IMR-90 (cell line): ENCODE data around the gene ACTBL2. TPM values are rescaled to one million over a fixed set of nuclear protein-coding genes. Genes with fewer than 3 reads are reported as not detected.
A peak's percentile ranks its signal among the peaks of the same experiment; 100 is the strongest.

Experiments
- ATAC-seq: fragments of 200-7000 bp; cut with Tn5 transposase; 2 replicates; pipeline ENCODE4 v1.9.1; 2020; ENCODE audit warnings: low read depth, mild to moderate bottlenecking, moderate library complexity
- BruUV-seq: library from RNA; stranded (reverse); fragments of 400-500 nt; replicated peaks from 2 replicates; lab custom pipeline; 2021; lab: Mats Ljungman, UMichigan
- CTCF ChIA-PET: fragments of 300-600 bp; formaldehyde crosslinking; extraction: SDS; loops from one replicate; lab custom pipeline; 2021; ENCODE audit warnings: antibody characterized with exemption; lab: Yijun Ruan, JAX
- POLR2A ChIA-PET: fragments of 300-600 bp; sonication (Branson Sonifier 250); formaldehyde crosslinking; loops from one replicate; lab custom pipeline; 2022; ENCODE audit warnings: antibody characterized with exemption; ENCODE audit not compliant: unreplicated experiment; lab: Charles Lee
- DNase-seq: peaks from one replicate; pipeline ENCODE4 v3.0.0; 2013
- H2AFZ ChIP-seq: replicated peaks from 2 replicates; pipeline ENCODE3; 2013; ENCODE audit warnings: low read length, mild to moderate bottlenecking; ENCODE audit not compliant: poor library complexity
- H2AK5ac ChIP-seq: 2 replicates; pipeline ENCODE4 v1.6.1; 2013; ENCODE audit warnings: low read depth, low read length, inconsistent platforms
- H2AK9ac ChIP-seq: replicated peaks from 2 replicates; pipeline ENCODE3; 2013; ENCODE audit warnings: mild to moderate bottlenecking, low read depth, low read length, moderate library complexity; ENCODE audit not compliant: poor library complexity
- H2BK120ac ChIP-seq: 2 replicates; pipeline ENCODE4 v1.6.1; 2013; ENCODE audit warnings: low read depth, low read length, inconsistent platforms
- H2BK15ac ChIP-seq: 3 replicates; pipeline ENCODE4 v1.6.1; 2013; ENCODE audit warnings: low read depth, low read length, inconsistent platforms
- H2BK20ac ChIP-seq: 2 replicates; pipeline ENCODE4 v1.6.1; 2013; ENCODE audit warnings: low read depth, mild to moderate bottlenecking, inconsistent platforms, low read length, moderate library complexity
- H2BK5ac ChIP-seq: 2 replicates; pipeline ENCODE4 v1.6.1; 2013; ENCODE audit warnings: mild to moderate bottlenecking, low read depth, low read length, inconsistent platforms; ENCODE audit not compliant: poor library complexity, severe bottlenecking
- H3K14ac ChIP-seq: replicated peaks from 2 replicates; pipeline ENCODE4 v1.6.1; 2013; ENCODE audit warnings: low read depth, low read length, inconsistent platforms
- H3K18ac ChIP-seq: 2 replicates; pipeline ENCODE4 v1.6.1; 2013; ENCODE audit warnings: low read depth, low read length, control low read depth
- H3K23ac ChIP-seq: 2 replicates; pipeline ENCODE4 v1.6.1; 2013; ENCODE audit warnings: low read depth, low read length, inconsistent platforms
- H3K27ac ChIP-seq: 2 replicates; pipeline ENCODE4 v1.5.1; 2013; ENCODE audit warnings: mild to moderate bottlenecking, control low read depth, low read length; ENCODE audit not compliant: insufficient read depth
- H3K27me3 ChIP-seq: 2 replicates; pipeline ENCODE4 v1.6.1; 2013; ENCODE audit warnings: low read length; ENCODE audit not compliant: control insufficient read depth, insufficient read depth
- H3K36me3 ChIP-seq: 2 replicates; pipeline ENCODE4 v1.6.1; 2013; ENCODE audit warnings: low read length, mixed read lengths; ENCODE audit not compliant: control insufficient read depth, insufficient read depth
- H3K4ac ChIP-seq: 2 replicates; pipeline ENCODE4 v1.6.1; 2013; ENCODE audit warnings: low read depth, low read length, inconsistent platforms
- H3K4me1 ChIP-seq: 2 replicates; pipeline ENCODE4 v1.6.1; 2013; ENCODE audit warnings: low read length, mixed read lengths; ENCODE audit not compliant: control insufficient read depth, insufficient read depth
- H3K4me2 ChIP-seq: 2 replicates; pipeline ENCODE4 v1.6.1; 2013; ENCODE audit warnings: low read depth, mild to moderate bottlenecking, control low read depth, low read length, moderate library complexity
- H3K4me3 ChIP-seq: 2 replicates; pipeline ENCODE4 v1.5.1; 2013; ENCODE audit warnings: low read depth, mild to moderate bottlenecking, control low read depth, low read length, moderate library complexity; ENCODE audit not compliant: insufficient read depth
- H3K56ac ChIP-seq: 2 replicates; pipeline ENCODE4 v1.6.1; 2013; ENCODE audit warnings: low read length, inconsistent platforms; ENCODE audit not compliant: insufficient read depth; ENCODE audit errors: extremely low read depth
- H3K79me1 ChIP-seq, 2 experiments: 2 replicates each; pipeline ENCODE4 v1.6.1; 2013; ENCODE audit warnings: low read length in 2 of 2, inconsistent platforms in 1 of 2, low read depth in 1 of 2
- H3K9ac ChIP-seq: 2 replicates; pipeline ENCODE4 v1.6.1; 2013; ENCODE audit warnings: low read depth, low read length, control low read depth
- H3K9me1 ChIP-seq: 2 replicates; pipeline ENCODE4 v1.6.1; 2013; ENCODE audit warnings: low read length, inconsistent platforms; ENCODE audit not compliant: insufficient read depth
- H3K9me3 ChIP-seq: 2 replicates; pipeline ENCODE4 v1.6.1; 2013; ENCODE audit warnings: low read length; ENCODE audit not compliant: control insufficient read depth, insufficient read depth
- H4K20me1 ChIP-seq: 2 replicates; pipeline ENCODE4 v1.6.1; 2013; ENCODE audit warnings: low read length, inconsistent platforms; ENCODE audit not compliant: insufficient read depth
- H4K5ac ChIP-seq: 2 replicates; pipeline ENCODE4 v1.6.1; 2013; ENCODE audit warnings: mild to moderate bottlenecking, low read depth, low read length, control low read depth
- H4K8ac ChIP-seq, 2 experiments: 2 replicates each; pipeline ENCODE4 v1.6.1; 2013; ENCODE audit warnings: low read depth in 2 of 2, low read length in 2 of 2, control low read depth in 1 of 2, inconsistent platforms in 1 of 2
- H4K91ac ChIP-seq: 2 replicates; pipeline ENCODE4 v1.6.1; 2013; ENCODE audit warnings: low read depth, low read length, inconsistent platforms; ENCODE audit not compliant: insufficient read depth
- MAFK ChIP-seq: IDR thresholded peaks from 2 replicates; pipeline ENCODE4 v1.6.1; 2012; ENCODE audit warnings: low read depth, low read length, improper control_type of control experiment
- MAZ ChIP-seq: IDR thresholded peaks from 2 replicates; pipeline ENCODE4 v1.6.1; 2012; ENCODE audit warnings: low read depth, mild to moderate bottlenecking, low read length, improper control_type of control experiment, moderate library complexity, borderline replicate concordance
- WGBS, 2 experiments: methylation state at CpG; one replicate each; pipeline versions ENCODE4 v1.1.5 to v1.1.7; 2013; ENCODE audit warnings: missing lambda C conversion rate in 2 of 2; ENCODE audit not compliant: insufficient read length in 1 of 2; ENCODE audit errors: extremely low coverage in 2 of 2; 5-methylcytosine and 5-hydroxymethylcytosine counted together
- dilution Hi-C: fragments of 300-500 bp; cut with HindIII; formaldehyde crosslinking; loops from one replicate; pipeline ENCODE4 v1.14.3; 2018; ENCODE audit warnings: low sequenced_read_pairs; ENCODE audit not compliant: unreplicated experiment
- in situ Hi-C: fragments of 300-500 bp; cut with MboI; formaldehyde crosslinking; loops from 3 replicates; pipeline ENCODE4 v1.14.3; 2019; ENCODE audit warnings: low sequenced_read_pairs, inconsistent platforms, mixed read lengths
- intact Hi-C: fragments of 100-400 bp; cut with micrococcal nuclease; formaldehyde crosslinking; loops from 2 replicates; pipeline ENCODE4 v1.10.0; 2022
- polyA plus RNA-seq, 3 experiments: library from polyadenylated mRNA; depleted of rRNA; stranded (reverse); fragments of >200 nt; gene quantifications; 2 replicates each; pipeline ENCODE4 v1.2.3, GENCODE V29; 2012; ENCODE audit warnings: low replicate concordance in 1 of 3
- total RNA-seq: library from RNA; depleted of rRNA; stranded (reverse); fragments of >200 nt; gene quantifications from 2 replicates; pipeline ENCODE4 v1.2.3, GENCODE V29; 2012
- TF ChIP-seq, protein P1 (sequence below): fragments of 150-350 bp; IDR thresholded peaks from 2 replicates; pipeline ENCODE4 v1.6.1; 2017; ENCODE audit warnings: mild to moderate bottlenecking, antibody characterized with exemption, low read length, low read depth
- TF ChIP-seq, protein P2 (sequence below): conservative IDR thresholded peaks from 2 replicates; pipeline ENCODE4 v1.5.1; 2012; ENCODE audit warnings: mild to moderate bottlenecking, low read depth, low read length, improper control_type of control experiment

Gene ACTBL2
- total and polyA plus RNA-seq, 2 of the 4 experiments (the other 2 are of a cell fraction): 0.29 to 1.6 TPM

DNA sequence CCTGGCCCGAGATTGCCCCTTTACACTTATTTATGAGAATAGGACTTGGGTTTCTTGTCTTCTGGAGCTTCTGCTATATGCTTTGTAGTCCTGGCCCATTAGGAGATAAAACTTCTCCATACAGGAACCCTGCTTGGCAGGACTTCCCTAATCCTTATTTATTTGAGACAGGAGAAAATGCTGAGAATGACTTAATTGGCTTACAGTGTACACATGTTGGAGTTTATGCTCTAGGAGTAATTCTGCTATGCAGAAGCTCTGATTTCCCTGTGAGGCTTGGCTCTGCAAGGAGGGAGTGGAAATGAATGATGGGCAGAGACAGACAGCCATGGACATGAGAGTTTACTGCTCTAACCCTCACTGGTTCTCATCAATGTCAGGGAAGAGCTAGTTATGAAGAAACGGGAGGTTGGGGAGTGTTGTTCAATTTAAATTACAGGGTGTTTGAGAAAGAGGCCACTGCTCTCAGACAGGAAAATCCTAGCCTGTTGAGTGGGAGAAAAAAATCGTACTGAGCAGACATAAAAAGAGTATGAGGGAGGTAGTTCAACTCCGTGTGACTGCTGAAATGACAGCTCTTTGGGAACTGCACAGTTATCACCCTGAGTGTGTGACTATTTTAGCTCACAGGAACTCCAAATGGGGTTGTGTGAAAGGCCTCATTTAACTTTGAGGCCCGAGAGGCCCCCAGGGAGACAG is 37.5 kb downstream of the ACTBL2 start:
- H2BK120ac ChIP-seq: peak overlapping the region; percentile 64
- no peaks in the 10 kb centered on the region for H3K9me3 ChIP-seq
- dilution Hi-C loops (no loop called here), intact Hi-C loops (loop anchor here (5.0 kb wide), 1 partner anchor 47 kb away; no protein-coding TSS in a partner anchor), in situ Hi-C loops (no loop called here)
- TF ChIP-seq, protein P1, sequence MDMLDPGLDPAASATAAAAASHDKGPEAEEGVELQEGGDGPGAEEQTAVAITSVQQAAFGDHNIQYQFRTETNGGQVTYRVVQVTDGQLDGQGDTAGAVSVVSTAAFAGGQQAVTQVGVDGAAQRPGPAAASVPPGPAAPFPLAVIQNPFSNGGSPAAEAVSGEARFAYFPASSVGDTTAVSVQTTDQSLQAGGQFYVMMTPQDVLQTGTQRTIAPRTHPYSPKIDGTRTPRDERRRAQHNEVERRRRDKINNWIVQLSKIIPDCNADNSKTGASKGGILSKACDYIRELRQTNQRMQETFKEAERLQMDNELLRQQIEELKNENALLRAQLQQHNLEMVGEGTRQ: no peak
- TF ChIP-seq MAZ (no peak), MAFK (no peak)
- TF ChIP-seq, protein P2, sequence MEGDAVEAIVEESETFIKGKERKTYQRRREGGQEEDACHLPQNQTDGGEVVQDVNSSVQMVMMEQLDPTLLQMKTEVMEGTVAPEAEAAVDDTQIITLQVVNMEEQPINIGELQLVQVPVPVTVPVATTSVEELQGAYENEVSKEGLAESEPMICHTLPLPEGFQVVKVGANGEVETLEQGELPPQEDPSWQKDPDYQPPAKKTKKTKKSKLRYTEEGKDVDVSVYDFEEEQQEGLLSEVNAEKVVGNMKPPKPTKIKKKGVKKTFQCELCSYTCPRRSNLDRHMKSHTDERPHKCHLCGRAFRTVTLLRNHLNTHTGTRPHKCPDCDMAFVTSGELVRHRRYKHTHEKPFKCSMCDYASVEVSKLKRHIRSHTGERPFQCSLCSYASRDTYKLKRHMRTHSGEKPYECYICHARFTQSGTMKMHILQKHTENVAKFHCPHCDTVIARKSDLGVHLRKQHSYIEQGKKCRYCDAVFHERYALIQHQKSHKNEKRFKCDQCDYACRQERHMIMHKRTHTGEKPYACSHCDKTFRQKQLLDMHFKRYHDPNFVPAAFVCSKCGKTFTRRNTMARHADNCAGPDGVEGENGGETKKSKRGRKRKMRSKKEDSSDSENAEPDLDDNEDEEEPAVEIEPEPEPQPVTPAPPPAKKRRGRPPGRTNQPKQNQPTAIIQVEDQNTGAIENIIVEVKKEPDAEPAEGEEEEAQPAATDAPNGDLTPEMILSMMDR: no peak
- WGBS, 2 experiments: 60% methylated on average over 1 of the region's 5 CpGs; no CpG with 5 or more reads in 1 of the 2 experiments
- peak overlapping the region; percentile 85; the same call in 2 of the 3 replicates for H2BK15ac ChIP-seq
- peak overlapping the region; percentile 54 for H2BK20ac ChIP-seq
- H3K56ac ChIP-seq: no peak overlapping the region
- peaks cover 29% of the 10 kb centered on the region for H3K4me1 ChIP-seq
- ATAC-seq: no peak
- peak overlapping the region; percentile 97 for H2AK5ac ChIP-seq
- peaks cover 20% of the 10 kb centered on the region for H3K9me1 ChIP-seq
- no peak for DNase-seq
- no peaks in the 10 kb centered on the region for H4K20me1 ChIP-seq
- H2BK5ac ChIP-seq: peak overlapping the region; percentile 21
- no peak overlapping the region for H3K23ac ChIP-seq
- no peaks in the 10 kb centered on the region for H3K27me3 ChIP-seq
- no peak overlapping the region for H2AFZ ChIP-seq
- peak overlapping the region; percentile 70 for H3K18ac ChIP-seq
- peak overlapping the region; percentile 15; the same call in 1 of the 2 replicates for H3K27ac ChIP-seq
- H3K4ac ChIP-seq: peak overlapping the region; percentile 86
- H4K5ac ChIP-seq: peak overlapping the region; percentile 78
- BruUV-seq: no TSS peak
- no peak overlapping the region for H2AK9ac ChIP-seq
- H3K79me1 ChIP-seq: peaks cover 0 to 9% of the 10 kb centered on the region in 2 experiments; a peak in 1 of 4 replicates
- peak overlapping the region; percentile 86; the same call in 1 of the 2 replicates for H3K14ac ChIP-seq
- CTCF ChIA-PET: no interaction called here
- POLR2A ChIA-PET: no interaction called here
- H4K91ac ChIP-seq: peak overlapping the region; percentile 69; the same call in 1 of the 2 replicates
- H3K4me3 ChIP-seq: no peak overlapping the region
- peak overlapping the region in 1 of 2 experiments; percentile 41; a peak in 2 of 4 replicates for H4K8ac ChIP-seq
- H3K4me2 ChIP-seq: no peak overlapping the region
- no peak overlapping the region for H3K9ac ChIP-seq
- no peaks in the 10 kb centered on the region for H3K36me3 ChIP-seq
